Ovary (tissue), 9 donors: Measurements from ENCODE around the gene TMEM82. TPM values are rescaled to one million over a fixed set of nuclear protein-coding genes. Genes with fewer than 3 reads are reported as not detected.

ENCODE experiments used
- DNase-seq, 5 donors: peaks; one replicate each; pipeline ENCODE4 v3.0.0-alpha.2; 2019 to 2020
- H3K27ac ChIP-seq, 2 donors: fragments of 200-600 bp; one replicate each; pipeline versions ENCODE4 v1.5.1 to v1.8.0; 2019 to 2022
- H3K27me3 ChIP-seq: fragments of 200-600 bp; one replicate; pipeline ENCODE4 v1.8.0; 2022
- H3K36me3 ChIP-seq: fragments of 200-600 bp; sonication (generic); one replicate; pipeline ENCODE4 v1.5.1; 2019
- H3K4me1 ChIP-seq: one replicate; pipeline ENCODE4 v1.8.1; 2013; ENCODE audit warnings: mild to moderate bottlenecking, moderate library complexity; ENCODE audit not compliant: insufficient read depth
- H3K4me3 ChIP-seq: fragments of 200-600 bp; sonication (generic); one replicate; pipeline ENCODE4 v1.5.1; 2017
- H3K9me3 ChIP-seq, 2 donors: fragments of 200-600 bp in 1 of 2; sonication (generic) in 1 of 2; one replicate each; pipeline versions ENCODE4 v1.5.1 to v1.8.1; 2013 to 2019; ENCODE audit warnings: mild to moderate bottlenecking in 1 of 2, moderate library complexity in 1 of 2
- CTCF ChIP-seq, 3 donors: fragments of 450-650 bp in 2 of 3; fragments of 200-600 bp in 1 of 3; IDR thresholded peaks; one replicate each; pipeline versions ENCODE4 v1.5.1 to v1.8.0; 2016 to 2022; ENCODE audit warnings: antibody characterized with exemption in 3 of 3, mild to moderate bottlenecking in 1 of 3
- EP300 ChIP-seq: sonication (generic); formaldehyde crosslinking; IDR thresholded peaks from one replicate; pipeline ENCODE4 v1.6.1; 2017; ENCODE audit warnings: antibody characterized with exemption
- POLR2A ChIP-seq: fragments of 450-650 bp; IDR thresholded peaks from one replicate; pipeline ENCODE4 v1.6.1; 2017; ENCODE audit warnings: antibody characterized with exemption, mild to moderate bottlenecking, moderate library complexity
- WGBS, 3 donors: extraction: QIAGEN DNeasy Blood & Tissue Kit in 1 of 3; methylation state at CpG; one replicate each; pipeline versions ENCODE4 v1.1.5 to v1.1.7; 2013 to 2017; 5-methylcytosine and 5-hydroxymethylcytosine counted together
- intact Hi-C, 4 donors: fragments of 100-400 bp; cut with DNase I; formaldehyde crosslinking; loops; one replicate each; pipeline versions ENCODE4 v1.11.0 to v1.15.1; 2022 to 2023
- polyA plus RNA-seq, 2 donors: library from polyadenylated mRNA; stranded (reverse); fragments of 200-250 nt in 1 of 2; fragments of 350-450 nt in 1 of 2; fragmentation: Illumina TruSeq in 1 of 2; extraction: RNeasy Lipid Tissue Mini Kit (QIAGEN cat#74804) in 1 of 2; gene quantifications; one replicate each; pipeline ENCODE4 v1.2.3, GENCODE V29; 2013 to 2014
- total RNA-seq, 7 donors: library from RNA; depleted of rRNA in 2 of 7; stranded (reverse); fragments of >200 nt in 2 of 7; fragmentation: NEBNext Ultra II Directional in 3 of 7; extraction: Animal tissue kit (Norgen Biotek cat#: 25700) in 3 of 7; gene quantifications; one replicate each; pipeline versions ENCODE4 v1.1.0 to v1.2.4, GENCODE V29; 2016 to 2023
- donor health status: DM: no; HTN: no; CAD: no; lungs with moderate emphysema.
- donor health status: DM: no; HTN: no; CAD: no.
- donor health status: Bipolar disorder and iron deficiency.
- donor health status: DM: yes; HTN: yes; CAD: no.
- donor health status: DM: no; HTN: no; CAD: no.
- donor health status: DM: yes; HTN: yes; CAD: no.

Gene TMEM82
- total and polyA plus RNA-seq, 9 donors = not detected

GRCh38 chr1:15728937-15729657 is 13.2 kb upstream of the TMEM82 start:
- TF ChIP-seq CTCF (IDR thresholded peaks at IDR 0.05) (no peak), POLR2A (no peak), EP300 (no peak)
- Histone ChIP-seq H3K4me1 (no peaks in the 10 kb centered on the region), H3K27me3 (no peaks in the 10 kb centered on the region), H3K9me3 (no peaks in the 10 kb centered on the region), H3K36me3 (no peaks in the 10 kb centered on the region), H3K27ac (no peak overlapping the region), H3K4me3 (no peak overlapping the region)
- no peak for DNase-seq
- intact Hi-C loops = no loop called here
- 73 to 88% (median 83%) methylated on average over 19 to 22 of the region's 22 CpGs for WGBS, 3 donors

- no peak for TF ChIP-seq EP300
- no peak for TF ChIP-seq POLR2A
- no peak for TF ChIP-seq CTCF (IDR thresholded peaks at IDR 0.05)
- DNase-seq = no peak
- Histone ChIP-seq H3K27me3 (no peaks in the 10 kb centered on the region), H3K36me3 (no peaks in the 10 kb centered on the region), H3K9me3 (no peaks in the 10 kb centered on the region), H3K27ac (no peak overlapping the region), H3K4me1 (no peaks in the 10 kb centered on the region), H3K4me3 (no peak overlapping the region)
- intact Hi-C loops = loop anchor here in 3 of 4 donors (10.0 kb wide), 2 partner anchors 136 to 406 kb away; no protein-coding TSS in a partner anchor
- 87 to 93% (median 89%) methylated on average over 15 to 16 of the region's 16 CpGs for WGBS, 3 donors
These were observed 11.9 kb upstream of the TMEM82 start for GRCh38 chr1:15730423-15730822.

- intact Hi-C loops = loop anchor here in 3 of 4 donors (10.0 kb wide), 2 partner anchors 136 to 406 kb away; no protein-coding TSS in a partner anchor
- Histone ChIP-seq H3K4me3 (no peak overlapping the region), H3K9me3 (no peaks in the 10 kb centered on the region), H3K4me1 (peaks cover 1% of the 10 kb centered on the region), H3K27ac (no peak overlapping the region), H3K36me3 (no peaks in the 10 kb centered on the region), H3K27me3 (no peaks in the 10 kb centered on the region)
- TF ChIP-seq EP300 = no peak
- TF ChIP-seq CTCF (IDR thresholded peaks at IDR 0.05) = no peak
- TF ChIP-seq POLR2A = no peak
- WGBS, 3 donors = 88 to 92% (median 90%) methylated on average over 15 to 16 of the region's 16 CpGs
- DNase-seq = no peak
These were observed 11.4 kb upstream of the TMEM82 start for GRCh38 chr1:15730936-15731335.

GRCh38 chr1:15731735-15732685 is 10.3 kb upstream of the TMEM82 start:
- DNase-seq = no peak
- TF ChIP-seq CTCF (IDR thresholded peaks at IDR 0.05) (no peak), EP300 (no peak), POLR2A (no peak)
- H3K27ac ChIP-seq = no peak overlapping the region
- no peak overlapping the region for H3K4me3 ChIP-seq
- intact Hi-C loops = loop anchor here in 3 of 4 donors (10.0 kb wide), 2 partner anchors 137 to 407 kb away; no protein-coding TSS in a partner anchor
- H3K36me3 ChIP-seq = no peaks in the 10 kb centered on the region
- peaks cover 5% of the 10 kb centered on the region for H3K4me1 ChIP-seq
- H3K27me3 ChIP-seq = no peaks in the 10 kb centered on the region
- whole genome bisulfite sequencing, 3 donors = 91 to 94% (median 92%) methylated on average over 36 to 39 of the region's 39 CpGs
- H3K9me3 ChIP-seq = no peaks in the 10 kb centered on the region
